Measurements from ENCODE around the gene TAS2R40.

GRCh38 chr7:143256932-143257331 lies 35.1 kb downstream of the TAS2R40 start:
- TF ChIP-seq YY1 (IDR thresholded peaks at IDR 0.05; ENCODE audit: insufficient read depth, insufficient read length) (no peak), ZNF274 (IDR thresholded peaks at IDR 0.05; ENCODE audit: low read depth, low read length) (no peak), SUZ12 (IDR thresholded peaks at IDR 0.05; ENCODE audit: extremely low read depth, insufficient read depth, insufficient read length) (no peak)

All from NT2/D1 (cell line).